ENCODE data around the gene TMEM181.

Gene TMEM181

DNA sequence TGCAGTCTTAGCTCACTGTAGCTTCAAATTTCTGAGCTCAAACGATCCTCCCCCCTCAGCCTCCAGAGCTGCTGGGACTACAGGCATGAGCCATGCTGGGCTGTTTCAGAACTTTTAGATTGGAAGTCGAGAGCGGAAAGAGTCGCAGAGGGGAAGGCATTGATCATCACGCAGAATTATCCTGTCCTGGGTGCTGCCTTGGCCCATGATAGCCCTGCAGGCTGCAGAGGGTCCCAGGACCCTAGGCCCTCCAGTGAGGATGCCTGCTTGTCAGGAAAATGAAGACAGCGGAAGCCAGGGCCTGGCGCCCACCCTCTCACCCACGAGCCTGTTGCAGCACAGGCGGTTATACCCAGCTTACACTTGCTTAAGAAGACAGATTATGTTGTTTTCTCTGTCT lies 9.1 kb downstream of the TMEM181 start:
- no peak for DNase-seq (ENCODE audit: low read depth in 1 of 2, low spot score in 1 of 2)
- Histone ChIP-seq H3K27me3 (ENCODE audit: insufficient read depth, poor library complexity, severe bottlenecking) (no peaks in the 10 kb centered on the region), H3K27ac (replicated peaks) (no peak overlapping the region), H3K4me3 (replicated peaks; ENCODE audit: insufficient read depth, low read length) (no peak overlapping the region)
- TF ChIP-seq GABPA (IDR thresholded peaks at IDR 0.05; ENCODE audit: low read depth) (no peak), SPI1 (IDR thresholded peaks at IDR 0.05; ENCODE audit: borderline replicate concordance, low read depth) (no peak), POLR2AphosphoS5 (IDR thresholded peaks at IDR 0.05; ENCODE audit: low read depth) (no peak)
- TF ChIP-seq, protein P1, sequence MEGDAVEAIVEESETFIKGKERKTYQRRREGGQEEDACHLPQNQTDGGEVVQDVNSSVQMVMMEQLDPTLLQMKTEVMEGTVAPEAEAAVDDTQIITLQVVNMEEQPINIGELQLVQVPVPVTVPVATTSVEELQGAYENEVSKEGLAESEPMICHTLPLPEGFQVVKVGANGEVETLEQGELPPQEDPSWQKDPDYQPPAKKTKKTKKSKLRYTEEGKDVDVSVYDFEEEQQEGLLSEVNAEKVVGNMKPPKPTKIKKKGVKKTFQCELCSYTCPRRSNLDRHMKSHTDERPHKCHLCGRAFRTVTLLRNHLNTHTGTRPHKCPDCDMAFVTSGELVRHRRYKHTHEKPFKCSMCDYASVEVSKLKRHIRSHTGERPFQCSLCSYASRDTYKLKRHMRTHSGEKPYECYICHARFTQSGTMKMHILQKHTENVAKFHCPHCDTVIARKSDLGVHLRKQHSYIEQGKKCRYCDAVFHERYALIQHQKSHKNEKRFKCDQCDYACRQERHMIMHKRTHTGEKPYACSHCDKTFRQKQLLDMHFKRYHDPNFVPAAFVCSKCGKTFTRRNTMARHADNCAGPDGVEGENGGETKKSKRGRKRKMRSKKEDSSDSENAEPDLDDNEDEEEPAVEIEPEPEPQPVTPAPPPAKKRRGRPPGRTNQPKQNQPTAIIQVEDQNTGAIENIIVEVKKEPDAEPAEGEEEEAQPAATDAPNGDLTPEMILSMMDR (IDR thresholded peaks at IDR 0.05; ENCODE audit: insufficient read depth, low read length): no peak
- TF ChIP-seq, protein P2, sequence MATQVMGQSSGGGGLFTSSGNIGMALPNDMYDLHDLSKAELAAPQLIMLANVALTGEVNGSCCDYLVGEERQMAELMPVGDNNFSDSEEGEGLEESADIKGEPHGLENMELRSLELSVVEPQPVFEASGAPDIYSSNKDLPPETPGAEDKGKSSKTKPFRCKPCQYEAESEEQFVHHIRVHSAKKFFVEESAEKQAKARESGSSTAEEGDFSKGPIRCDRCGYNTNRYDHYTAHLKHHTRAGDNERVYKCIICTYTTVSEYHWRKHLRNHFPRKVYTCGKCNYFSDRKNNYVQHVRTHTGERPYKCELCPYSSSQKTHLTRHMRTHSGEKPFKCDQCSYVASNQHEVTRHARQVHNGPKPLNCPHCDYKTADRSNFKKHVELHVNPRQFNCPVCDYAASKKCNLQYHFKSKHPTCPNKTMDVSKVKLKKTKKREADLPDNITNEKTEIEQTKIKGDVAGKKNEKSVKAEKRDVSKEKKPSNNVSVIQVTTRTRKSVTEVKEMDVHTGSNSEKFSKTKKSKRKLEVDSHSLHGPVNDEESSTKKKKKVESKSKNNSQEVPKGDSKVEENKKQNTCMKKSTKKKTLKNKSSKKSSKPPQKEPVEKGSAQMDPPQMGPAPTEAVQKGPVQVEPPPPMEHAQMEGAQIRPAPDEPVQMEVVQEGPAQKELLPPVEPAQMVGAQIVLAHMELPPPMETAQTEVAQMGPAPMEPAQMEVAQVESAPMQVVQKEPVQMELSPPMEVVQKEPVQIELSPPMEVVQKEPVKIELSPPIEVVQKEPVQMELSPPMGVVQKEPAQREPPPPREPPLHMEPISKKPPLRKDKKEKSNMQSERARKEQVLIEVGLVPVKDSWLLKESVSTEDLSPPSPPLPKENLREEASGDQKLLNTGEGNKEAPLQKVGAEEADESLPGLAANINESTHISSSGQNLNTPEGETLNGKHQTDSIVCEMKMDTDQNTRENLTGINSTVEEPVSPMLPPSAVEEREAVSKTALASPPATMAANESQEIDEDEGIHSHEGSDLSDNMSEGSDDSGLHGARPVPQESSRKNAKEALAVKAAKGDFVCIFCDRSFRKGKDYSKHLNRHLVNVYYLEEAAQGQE (IDR thresholded peaks at IDR 0.05; ENCODE audit: insufficient replicate concordance, low read depth): no peak

DNA sequence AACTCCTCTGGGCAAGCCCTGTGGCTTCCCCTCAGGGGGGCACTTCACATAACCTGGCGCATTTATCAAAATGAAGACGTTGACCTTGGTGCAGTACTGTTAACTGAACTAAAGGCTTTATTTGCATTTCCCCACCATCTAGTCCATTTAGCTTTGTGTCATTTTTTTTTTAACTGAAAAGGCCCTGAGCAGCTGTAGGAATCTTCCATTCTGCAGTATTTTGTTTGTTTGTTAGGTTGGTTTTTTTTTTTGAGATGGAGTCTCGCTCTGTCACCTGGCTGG lies 10.7 kb downstream of the TMEM181 start:
- H3K27ac ChIP-seq (replicated peaks): no peak overlapping the region
- no peaks in the 10 kb centered on the region for H3K27me3 ChIP-seq (ENCODE audit: insufficient read depth, poor library complexity, severe bottlenecking)
- TF ChIP-seq POLR2AphosphoS5 (IDR thresholded peaks at IDR 0.05; ENCODE audit: low read depth) (no peak), SPI1 (IDR thresholded peaks at IDR 0.05; ENCODE audit: borderline replicate concordance, low read depth) (no peak)
- TF ChIP-seq, protein P1 (IDR thresholded peaks at IDR 0.05; ENCODE audit: insufficient read depth, low read length): no peak
- TF ChIP-seq, protein P2 (IDR thresholded peaks at IDR 0.05; ENCODE audit: insufficient replicate concordance, low read depth): no peak
- H3K4me3 ChIP-seq (replicated peaks; ENCODE audit: insufficient read depth, low read length): no peak overlapping the region
- DNase-seq (ENCODE audit: low read depth in 1 of 2, low spot score in 1 of 2): no peak

DNA sequence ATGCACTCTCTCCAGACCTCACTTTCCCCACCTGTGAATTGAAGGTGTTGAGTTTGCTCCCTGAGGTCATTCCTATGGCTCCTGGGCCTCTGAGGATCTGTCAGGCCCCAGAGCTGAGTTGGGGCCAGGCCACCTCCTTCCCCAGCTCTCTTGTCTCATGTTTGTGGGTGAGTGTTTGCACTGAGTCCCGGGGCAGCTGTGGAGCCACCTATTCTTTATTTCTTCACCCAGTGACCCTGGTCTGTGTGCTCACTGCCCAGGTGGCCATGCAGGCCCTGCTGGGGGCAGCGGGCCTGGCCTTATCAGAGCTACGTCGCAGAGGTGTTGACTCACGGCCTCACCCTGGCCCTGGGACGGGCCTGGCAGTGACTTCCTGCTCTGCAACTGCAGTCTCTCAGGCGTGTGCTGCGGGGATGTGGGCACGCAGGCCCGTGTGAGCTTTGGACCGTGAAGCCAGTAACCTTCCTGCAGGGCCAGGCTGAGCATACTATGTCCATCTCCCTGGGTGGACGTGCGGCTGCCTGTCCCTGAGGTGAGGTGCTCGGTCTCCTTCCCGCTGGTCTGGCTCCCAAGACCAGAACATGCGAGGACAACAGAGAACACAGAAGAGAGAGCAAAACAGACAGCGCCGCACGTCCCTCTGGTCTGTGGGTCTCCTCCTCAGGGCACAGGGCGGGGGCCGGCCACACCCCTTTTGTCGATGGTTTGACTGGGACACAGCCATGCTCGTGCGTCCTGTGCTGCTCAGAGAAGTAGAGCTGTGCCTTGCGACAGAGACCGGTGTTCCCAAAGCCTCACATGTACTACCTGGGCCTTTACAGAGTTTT lies 12.1 kb downstream of the TMEM181 start:
- TF ChIP-seq, protein P1 (IDR thresholded peaks at IDR 0.05; ENCODE audit: insufficient read depth, low read length): no peak
- TF ChIP-seq GABPA (IDR thresholded peaks at IDR 0.05; ENCODE audit: low read depth): no peak
- TF ChIP-seq SPI1 (IDR thresholded peaks at IDR 0.05; ENCODE audit: borderline replicate concordance, low read depth): no peak
- no peak for TF ChIP-seq POLR2AphosphoS5 (IDR thresholded peaks at IDR 0.05; ENCODE audit: low read depth)
- Histone ChIP-seq H3K27me3 (ENCODE audit: insufficient read depth, poor library complexity, severe bottlenecking) (no peaks in the 10 kb centered on the region), H3K4me3 (replicated peaks; ENCODE audit: insufficient read depth, low read length) (no peak overlapping the region), H3K27ac (replicated peaks) (no peak overlapping the region)
- DNase-seq (ENCODE audit: low read depth in 1 of 2, low spot score in 1 of 2): no peak

Measured in HL-60 (cell line).